CMK (cell line): Measurements from ENCODE around the gene HSPG2.
"Not testable (repeated sequence)": the region's sequence is repeated elsewhere in the genome, so short reads cannot be mapped to it uniquely, and the experiment has no call there.

Experiments
- DNase-seq: peaks from one replicate; pipeline ENCODE4 v3.0.0-alpha.2; 2010; ENCODE audit warnings: low read depth

Gene HSPG2

DNA sequence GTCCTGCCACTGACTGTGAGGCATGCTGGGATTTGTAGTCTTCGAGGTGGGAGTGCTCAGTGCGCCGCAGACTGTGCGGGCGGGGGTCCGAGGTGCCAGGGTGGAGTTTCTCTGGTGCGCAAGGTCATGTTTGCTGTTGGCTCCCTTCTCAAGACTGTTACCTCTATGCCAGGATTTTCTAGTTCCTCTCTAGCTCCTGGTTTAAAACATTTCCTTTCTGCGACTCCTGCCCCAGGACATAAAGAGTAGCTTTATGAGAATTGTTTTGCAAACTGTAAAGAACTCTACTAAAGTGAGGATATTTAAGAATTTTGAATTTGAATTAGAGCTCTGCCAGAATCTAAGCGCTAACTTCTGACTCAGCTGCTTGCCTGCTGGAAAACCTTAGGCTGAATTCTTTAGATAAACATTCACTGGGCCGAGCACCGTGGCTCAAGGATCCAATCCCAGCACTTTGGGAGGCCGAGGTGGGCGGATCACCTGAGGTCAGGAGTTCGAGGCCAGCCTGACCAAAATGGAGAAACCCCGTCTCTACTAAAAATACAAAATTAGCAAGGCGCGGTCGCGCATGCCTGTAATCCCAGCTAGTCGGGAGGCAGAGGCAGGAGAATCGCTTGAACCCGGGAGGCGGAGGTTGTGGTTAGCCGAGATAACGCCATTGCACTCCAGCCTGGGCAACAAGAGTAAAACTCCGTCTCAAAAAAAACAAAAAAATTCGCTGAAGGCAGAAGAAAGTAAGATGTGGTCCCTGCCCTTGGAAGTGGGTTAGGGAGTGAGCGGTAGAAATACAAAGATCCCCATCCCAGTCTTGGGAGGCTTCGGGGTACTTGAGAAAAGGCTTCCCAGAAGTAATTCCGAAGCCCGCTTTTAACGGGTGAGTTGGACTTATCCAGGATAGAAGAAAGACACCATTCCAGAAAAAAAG lies 153.2 kb downstream of the HSPG2 start:
- DNase-seq: peak; percentile 96

DNA sequence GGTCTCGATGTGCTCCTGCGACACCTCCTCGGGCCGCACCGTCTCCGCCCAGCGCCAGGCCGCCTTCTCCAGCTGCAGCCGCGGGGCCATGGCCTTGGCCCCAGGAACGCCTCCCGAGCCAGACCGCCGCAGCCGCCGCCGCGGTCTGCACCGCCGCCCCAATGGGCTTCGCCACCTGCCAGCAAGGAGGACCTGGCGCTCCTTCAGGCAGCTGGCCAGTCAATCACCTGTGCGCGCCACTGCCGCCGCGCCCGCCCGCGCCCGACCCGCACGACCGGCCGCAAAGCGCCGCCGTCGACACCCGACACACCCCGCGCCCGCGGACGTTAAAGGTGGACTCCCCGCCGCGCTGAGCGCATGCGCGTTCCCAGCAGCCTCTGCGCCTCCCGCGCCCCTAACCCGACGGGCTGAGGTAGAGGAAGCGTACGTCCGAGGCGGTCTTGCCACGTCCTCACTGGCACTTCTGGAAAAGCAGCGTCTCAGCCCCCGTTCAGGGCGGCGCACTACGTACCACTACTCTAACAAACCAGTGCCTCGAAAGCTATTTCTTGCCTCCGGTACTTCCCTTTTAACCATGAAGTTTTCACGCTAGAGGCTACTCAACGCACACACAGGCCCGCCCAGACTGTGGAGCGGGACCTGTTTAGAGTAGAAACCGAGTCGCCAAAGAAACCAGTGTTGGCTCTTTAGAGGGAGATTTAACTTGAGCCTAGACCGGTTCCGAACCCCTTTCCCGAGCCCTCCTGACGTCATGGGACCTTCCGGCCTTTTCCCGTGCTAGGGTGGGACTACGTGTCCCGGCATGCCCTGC lies 154.0 kb downstream of the HSPG2 start, which contains the start of gene USP48:
Gene USP48, minus strand, starts transcription at position 282 of the 811 bp plus-strand sequence. Its CDS starts 192 bp downstream, at position 90.
- DNase-seq: peak; percentile 97

DNA sequence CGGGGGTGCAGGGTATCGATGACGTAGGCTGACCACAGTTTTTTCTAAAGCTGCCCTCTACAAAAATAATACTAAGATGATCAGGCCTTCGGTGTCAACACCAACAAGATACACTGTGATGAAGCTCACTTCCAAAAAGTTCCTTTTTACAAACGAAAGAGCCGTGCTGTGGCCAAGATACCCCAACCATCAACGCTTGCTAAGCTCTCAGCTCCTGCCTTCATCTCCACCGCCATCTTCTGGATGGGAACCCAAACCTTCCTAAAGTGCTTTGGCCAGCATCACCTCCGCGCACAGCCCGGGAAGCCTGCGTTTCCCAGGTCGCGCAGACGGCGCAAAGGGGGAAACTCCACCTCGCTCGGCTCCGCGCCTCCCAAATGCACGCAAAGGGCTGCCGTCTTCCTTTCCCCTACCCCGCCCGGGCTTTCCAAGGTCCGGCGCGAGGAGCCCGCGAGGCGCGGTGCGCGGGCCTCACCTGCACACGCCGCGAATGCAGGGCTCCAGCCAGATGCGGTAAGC lies 154.7 kb downstream of the HSPG2 start:
- peak; percentile 49 for DNase-seq

GRCh38 chr1:21781815-21782348 lies 155.2 kb downstream of the HSPG2 start:
- DNase-seq: no peak

DNA sequence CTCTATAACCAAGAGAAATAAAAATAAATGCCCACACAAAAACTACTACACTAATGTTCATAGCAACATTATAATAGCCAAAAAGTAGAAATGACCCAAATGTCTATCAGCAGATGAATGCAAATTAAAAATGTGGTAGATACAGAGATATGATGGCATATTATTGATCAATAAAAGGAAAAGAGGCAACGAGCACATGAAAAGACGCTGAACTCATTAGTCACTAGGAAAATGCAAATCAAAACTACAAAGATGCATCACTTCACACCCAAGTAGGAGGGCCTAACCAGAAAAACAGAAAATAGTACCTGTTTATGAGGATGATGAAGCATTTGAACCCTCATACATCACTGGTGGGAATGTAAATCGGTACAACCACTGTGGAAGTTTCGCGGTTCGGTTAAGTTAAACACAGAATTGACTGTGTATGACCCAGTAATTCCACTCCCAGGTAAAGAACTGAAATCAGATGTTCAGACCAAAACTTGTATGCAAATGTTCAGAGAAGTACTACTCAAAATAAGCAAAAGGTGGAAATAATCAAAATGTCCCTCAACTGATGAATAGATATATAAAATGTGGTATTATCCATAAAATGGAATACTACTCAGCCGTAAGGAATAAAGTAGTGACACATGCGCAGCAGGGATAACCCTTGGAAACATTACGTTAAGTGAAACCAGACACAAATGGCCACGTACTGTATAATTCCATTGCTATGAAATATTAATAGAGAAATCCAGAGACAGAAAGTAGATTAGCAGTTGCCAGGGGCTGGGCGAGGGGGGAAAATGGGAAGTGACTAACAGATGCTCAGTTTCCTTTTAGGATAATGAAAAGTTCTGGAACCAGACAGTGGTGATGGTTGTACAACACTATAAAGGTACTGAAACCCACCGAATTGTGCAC lies 157.2 kb downstream of the HSPG2 start:
- no peak for DNase-seq

GRCh38 chr1:21778405-21778727 lies 158.7 kb downstream of the HSPG2 start:
- no peak for DNase-seq

GRCh38 chr1:21776925-21777324 lies 160.2 kb downstream of the HSPG2 start:
- DNase-seq: not testable (repeated sequence)

DNA sequence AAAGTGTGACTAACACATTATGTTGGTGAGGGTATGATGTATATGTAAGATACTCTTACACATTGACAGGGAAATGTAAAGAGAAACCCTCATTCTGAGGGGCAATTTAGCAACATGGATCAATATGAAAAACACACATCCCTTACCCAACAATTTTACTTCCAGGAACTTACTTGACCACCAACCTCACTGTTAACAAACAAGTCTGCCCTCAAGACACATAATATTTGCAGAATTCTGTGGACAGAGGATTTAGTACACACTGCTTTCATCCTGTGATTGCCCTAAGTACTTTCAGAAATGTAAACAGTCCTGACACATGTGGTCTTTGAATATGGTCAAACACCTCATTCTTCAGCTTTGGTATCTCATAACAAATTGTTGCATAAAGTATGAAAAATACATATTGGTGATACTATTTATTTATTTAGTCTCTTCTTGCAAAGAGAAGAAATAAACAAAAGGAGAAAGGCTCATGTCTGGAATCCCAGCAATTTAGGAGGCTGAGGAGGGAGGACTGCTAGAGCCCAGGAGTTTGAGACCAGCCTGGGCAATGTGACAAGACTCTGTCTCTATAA lies 161.0 kb downstream of the HSPG2 start:
- no peak for DNase-seq

- no peak for DNase-seq
These were observed 161.6 kb downstream of the HSPG2 start for GRCh38 chr1:21775550-21775914.

DNA sequence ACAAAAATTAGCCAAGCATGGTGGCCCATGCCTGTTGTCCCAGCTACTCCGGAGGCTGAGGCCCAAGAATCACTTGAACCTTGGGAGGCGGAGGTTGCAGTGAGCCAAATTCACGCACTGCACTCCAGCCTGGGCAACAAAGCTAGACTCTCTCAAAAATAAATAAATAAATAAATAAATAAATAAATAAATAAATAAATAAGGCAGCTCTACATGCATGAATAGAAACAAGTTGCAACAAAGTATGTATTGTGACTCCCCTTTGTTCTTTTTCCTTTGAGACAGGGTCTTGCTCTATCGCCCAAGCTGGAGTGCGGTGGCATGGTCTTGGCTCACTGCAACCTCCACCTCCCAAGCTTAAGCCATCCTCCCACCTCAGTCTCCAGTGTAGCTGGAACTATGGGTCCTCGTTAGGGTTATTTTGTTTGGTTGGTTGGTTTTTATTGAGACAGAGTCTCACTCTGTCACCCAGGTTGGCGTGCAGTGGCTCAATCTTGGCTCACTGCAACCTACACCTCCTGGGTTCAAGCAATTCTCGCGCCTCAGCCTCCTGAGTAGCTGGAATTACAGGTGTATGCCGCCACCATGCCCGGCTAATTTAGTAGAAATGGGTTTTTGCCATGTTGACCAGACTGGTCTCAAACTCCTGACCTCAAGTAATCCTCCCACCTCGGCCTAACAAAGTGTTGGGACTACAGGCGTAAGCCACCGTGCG lies 162.1 kb downstream of the HSPG2 start:
- DNase-seq: no peak

GRCh38 chr1:21773585-21773984 lies 163.5 kb downstream of the HSPG2 start:
- DNase-seq: no peak
